ENCODE results near the gene NFYA. TPM values are rescaled to one million over a fixed set of nuclear protein-coding genes. Genes with fewer than 3 reads are reported as not detected.

NFYA gene
- polyA plus RNA-seq, 2 of the 4 experiments (the other 2 are of a cell fraction) = 11.2 to 17.0 TPM

- Histone ChIP-seq H3K4me3 (no peak overlapping the region), H3K27ac (no peak overlapping the region), H3K4me1 (no peaks in the 10 kb centered on the region), H3K9me3 (no peaks in the 10 kb centered on the region), H3K4me2 (no peak overlapping the region)
- DNase-seq (ENCODE audit: low read depth in 1 of 2, low spot score in 1 of 2) = no peak
- no peak for ATAC-seq
- FAIRE-seq = no peak
- 56% methylated on average over 1 of the region's 1 CpG for WGBS (ENCODE audit: missing lambda C conversion rate)
- no peak for TF ChIP-seq BHLHE40 (IDR thresholded peaks at IDR 0.05; ENCODE audit: low read depth, low read length)
- TF ChIP-seq ZC3H11A (IDR thresholded peaks at IDR 0.05) = no peak
- no peak for TF ChIP-seq EHF (CRISPR knock-in tag; IDR thresholded peaks at IDR 0.05)
- TF ChIP-seq KDM1A (IDR thresholded peaks at IDR 0.05; ENCODE audit: low read depth) = no peak
- TF ChIP-seq POLR2AphosphoS2 (conservative IDR thresholded peaks at IDR 0.05; ENCODE audit: low read length) = no peak
- TF ChIP-seq PHF8 (IDR thresholded peaks at IDR 0.05; ENCODE audit: borderline replicate concordance, low read depth) = no peak
- TF ChIP-seq HMGXB4 (CRISPR knock-in tag; IDR thresholded peaks at IDR 0.05; ENCODE audit: borderline replicate concordance) = no peak
- no peak for TF ChIP-seq RAD21 (conservative IDR thresholded peaks at IDR 0.05 in 1 of 2, IDR thresholded peaks at IDR 0.05 in 1 of 2)
- TF ChIP-seq HOXB5 (CRISPR knock-in tag; IDR thresholded peaks at IDR 0.05) = no peak
- TF ChIP-seq HES2 (IDR thresholded peaks at IDR 0.05) = no peak
- TF ChIP-seq TP53 (CRISPR knock-in tag; IDR thresholded peaks at IDR 0.05) = no peak
- no peak for TF ChIP-seq CBX8 (IDR thresholded peaks at IDR 0.05)
- no peak for TF ChIP-seq EP300 (IDR thresholded peaks at IDR 0.05)
- no peak for TF ChIP-seq NR3C1 (IDR thresholded peaks at IDR 0.05)
- CTCF ChIA-PET = no interaction called here
- POLR2A ChIA-PET = no interaction called here
Observed at GRCh38 chr6:41122918-41123317, 50.1 kb downstream of the NFYA start.

- CTCF ChIA-PET = no interaction called here
- DNase-seq (ENCODE audit: low read depth in 1 of 2, low spot score in 1 of 2) (no peak), FAIRE-seq (no peak), ATAC-seq (no peak)
- Histone ChIP-seq H3K27ac (no peak overlapping the region), H3K4me1 (no peaks in the 10 kb centered on the region), H3K4me3 (no peak overlapping the region), H3K4me2 (no peak overlapping the region), H3K9me3 (no peaks in the 10 kb centered on the region)
- POLR2A ChIA-PET = no interaction called here
- WGBS (ENCODE audit: missing lambda C conversion rate) = 77% methylated on average over 3 of the region's 3 CpGs
- TF ChIP-seq ZFP36 (IDR thresholded peaks at IDR 0.05; ENCODE audit: borderline replicate concordance, partially characterized antibody) = no peak
- no peak for TF ChIP-seq EP300 (IDR thresholded peaks at IDR 0.05)
- TF ChIP-seq TFCP2L1 (CRISPR knock-in tag; IDR thresholded peaks at IDR 0.05) = no peak
- TF ChIP-seq HOXB5 (CRISPR knock-in tag; IDR thresholded peaks at IDR 0.05) = no peak
- TF ChIP-seq MAFK (IDR thresholded peaks at IDR 0.05; ENCODE audit: partially characterized antibody) = no peak
- no peak for TF ChIP-seq EHF (CRISPR knock-in tag; IDR thresholded peaks at IDR 0.05)
- TF ChIP-seq MAZ (IDR thresholded peaks at IDR 0.05; ENCODE audit: borderline replicate concordance, low read depth, low read length) = no peak
- no peak for TF ChIP-seq PBX3 (IDR thresholded peaks at IDR 0.05)
- no peak for TF ChIP-seq ZNF302 (CRISPR knock-in tag; IDR thresholded peaks at IDR 0.05)
- TF ChIP-seq SMC3 (IDR thresholded peaks at IDR 0.05) = no peak
- TF ChIP-seq FOXS1 (CRISPR knock-in tag; IDR thresholded peaks at IDR 0.05) = no peak
- no peak for TF ChIP-seq BHLHE40 (IDR thresholded peaks at IDR 0.05; ENCODE audit: low read depth, low read length)
- TF ChIP-seq HOXB13 (CRISPR knock-in tag; IDR thresholded peaks at IDR 0.05; ENCODE audit: low read depth) = no peak
- TF ChIP-seq HOXA7 (CRISPR knock-in tag; IDR thresholded peaks at IDR 0.05) = no peak
- no peak for TF ChIP-seq HES2 (IDR thresholded peaks at IDR 0.05)
- no peak for TF ChIP-seq CHD2 (IDR thresholded peaks at IDR 0.05; ENCODE audit: low read length, partially characterized antibody)
- no peak for TF ChIP-seq TP53 (CRISPR knock-in tag; IDR thresholded peaks at IDR 0.05)
Observed at GRCh38 chr6:41125282-41125681, 52.5 kb downstream of the NFYA start.

Data from A549 (cell line).